Fibroblast of lung (primary cell): ENCODE measurements around the gene TMEM242. TPM values are rescaled to one million over a fixed set of nuclear protein-coding genes. Genes with fewer than 3 reads are reported as not detected.

Experiments
- DNase-seq, 2 donors: peaks; one replicate each; pipeline versions ENCODE4 v3.0.0 to v3.0.0-alpha.2; 2010; ENCODE audit warnings: low read depth in 2 of 2
- H2AFZ ChIP-seq: 2 replicates; pipeline ENCODE4 v1.5.1; 2012; ENCODE audit warnings: low read length, control low read depth, inconsistent platforms
- H3K27ac ChIP-seq: 2 replicates; pipeline ENCODE4 v1.5.1; 2011; ENCODE audit warnings: low read length, control low read depth; ENCODE audit not compliant: insufficient read depth
- H3K27me3 ChIP-seq: 2 replicates; pipeline ENCODE4 v1.5.1; 2011; ENCODE audit warnings: mild to moderate bottlenecking, low read length; ENCODE audit not compliant: control insufficient read depth, insufficient read depth
- H3K36me3 ChIP-seq: 2 replicates; pipeline ENCODE4 v1.5.1; 2011; ENCODE audit warnings: low read length; ENCODE audit not compliant: control insufficient read depth, insufficient read depth
- H3K4me1 ChIP-seq: 2 replicates; pipeline ENCODE4 v1.5.1; 2011; ENCODE audit warnings: low read length; ENCODE audit not compliant: control insufficient read depth, insufficient read depth; ENCODE audit errors: extremely low read depth
- H3K4me2 ChIP-seq: 2 replicates; pipeline ENCODE4 v1.5.1; 2011; ENCODE audit warnings: low read length, control low read depth; ENCODE audit not compliant: insufficient read depth; ENCODE audit errors: extremely low read depth
- H3K4me3 ChIP-seq, 4 experiments: fragments of 200-600 bp in 1 of 4; sonication (generic) in 1 of 4; replicated peaks in 1 of 4; 2 replicates each; pipeline ENCODE4 v1.5.1; 2011 to 2016; ENCODE audit warnings: low read length in 4 of 4, low read depth in 3 of 4, mild to moderate bottlenecking in 3 of 4, control low read depth in 2 of 4, inconsistent platforms in 1 of 4, mixed read lengths in 1 of 4; ENCODE audit not compliant: insufficient read depth in 1 of 4; ENCODE audit errors: control extremely low read depth in 1 of 4
- H3K79me2 ChIP-seq: 2 replicates; pipeline ENCODE4 v1.5.1; 2012; ENCODE audit warnings: mild to moderate bottlenecking, low read length, inconsistent platforms; ENCODE audit not compliant: control insufficient read depth, insufficient read depth
- H3K9ac ChIP-seq: 2 replicates; pipeline ENCODE4 v1.5.1; 2011; ENCODE audit warnings: mild to moderate bottlenecking, low read length, control low read depth; ENCODE audit not compliant: insufficient read depth
- H3K9me3 ChIP-seq: 2 replicates; pipeline ENCODE4 v1.5.1; 2012; ENCODE audit warnings: low read depth, low read length; ENCODE audit not compliant: control insufficient read depth, insufficient read depth
- H4K20me1 ChIP-seq: 2 replicates; pipeline ENCODE4 v1.5.1; 2011; ENCODE audit warnings: low read length; ENCODE audit not compliant: control insufficient read depth, insufficient read depth; ENCODE audit errors: extremely low read depth
- EZH2 ChIP-seq: IDR thresholded peaks from 2 replicates; pipeline ENCODE4 v1.5.1; 2012; ENCODE audit warnings: low read length, control low read depth, mild to moderate bottlenecking; ENCODE audit errors: missing control alignments
- polyA plus RNA-seq, 2 donors: library from polyadenylated mRNA; depleted of rRNA in 1 of 2; stranded (reverse) in 1 of 2; unstranded in 1 of 2; fragments of >200 nt; gene quantifications; 2 replicates each; pipeline ENCODE4 v1.2.1, GENCODE V29; 2011 to 2012; ENCODE audit warnings: missing spikeins in 1 of 2
- total RNA-seq: library from RNA; depleted of rRNA; stranded (reverse); fragments of >200 nt; gene quantifications from 2 replicates; pipeline ENCODE4 v1.2.1, GENCODE V29; 2014
- TF ChIP-seq, protein P1 (sequence below), 2 donors: IDR thresholded peaks in 1 of 2; conservative IDR thresholded peaks in 1 of 2; 1 replicate in 1 of 2; 2 replicates in 1 of 2; pipeline ENCODE4 v1.5.1; 2011 to 2012; ENCODE audit warnings: low read length in 2 of 2, control low read depth in 1 of 2, inconsistent platforms in 1 of 2, low read depth in 1 of 2, mild to moderate bottlenecking in 1 of 2

Gene TMEM242
- total and polyA plus RNA-seq, 2 donors (not counting 1 experiment from before 2014, with no cell fraction given) = 7.3 to 7.8 TPM

GRCh38 chr6:157280157-157280556 lies 43.2 kb downstream of the TMEM242 start:
- no peak overlapping the region for H3K4me3 ChIP-seq
- no peaks in the 10 kb centered on the region for H3K79me2 ChIP-seq
- H3K27me3 ChIP-seq = no peaks in the 10 kb centered on the region
- no peak overlapping the region for H3K4me2 ChIP-seq
- H3K9ac ChIP-seq = no peak overlapping the region
- H2AFZ ChIP-seq = no peak overlapping the region
- no peaks in the 10 kb centered on the region for H3K36me3 ChIP-seq
- H4K20me1 ChIP-seq = no peaks in the 10 kb centered on the region
- peaks cover 1% of the 10 kb centered on the region for H3K4me1 ChIP-seq
- no peaks in the 10 kb centered on the region for H3K9me3 ChIP-seq
- no peak for DNase-seq
- H3K27ac ChIP-seq = no peak overlapping the region
- TF ChIP-seq, protein P1, sequence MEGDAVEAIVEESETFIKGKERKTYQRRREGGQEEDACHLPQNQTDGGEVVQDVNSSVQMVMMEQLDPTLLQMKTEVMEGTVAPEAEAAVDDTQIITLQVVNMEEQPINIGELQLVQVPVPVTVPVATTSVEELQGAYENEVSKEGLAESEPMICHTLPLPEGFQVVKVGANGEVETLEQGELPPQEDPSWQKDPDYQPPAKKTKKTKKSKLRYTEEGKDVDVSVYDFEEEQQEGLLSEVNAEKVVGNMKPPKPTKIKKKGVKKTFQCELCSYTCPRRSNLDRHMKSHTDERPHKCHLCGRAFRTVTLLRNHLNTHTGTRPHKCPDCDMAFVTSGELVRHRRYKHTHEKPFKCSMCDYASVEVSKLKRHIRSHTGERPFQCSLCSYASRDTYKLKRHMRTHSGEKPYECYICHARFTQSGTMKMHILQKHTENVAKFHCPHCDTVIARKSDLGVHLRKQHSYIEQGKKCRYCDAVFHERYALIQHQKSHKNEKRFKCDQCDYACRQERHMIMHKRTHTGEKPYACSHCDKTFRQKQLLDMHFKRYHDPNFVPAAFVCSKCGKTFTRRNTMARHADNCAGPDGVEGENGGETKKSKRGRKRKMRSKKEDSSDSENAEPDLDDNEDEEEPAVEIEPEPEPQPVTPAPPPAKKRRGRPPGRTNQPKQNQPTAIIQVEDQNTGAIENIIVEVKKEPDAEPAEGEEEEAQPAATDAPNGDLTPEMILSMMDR (conservative IDR thresholded peaks at IDR 0.05 in 1 of 2, IDR thresholded peaks at IDR 0.05 in 1 of 2; ENCODE audit: low read depth in 1 of 2, low read length in 2 of 2) = no peak
- TF ChIP-seq EZH2 = no peak

DNA sequence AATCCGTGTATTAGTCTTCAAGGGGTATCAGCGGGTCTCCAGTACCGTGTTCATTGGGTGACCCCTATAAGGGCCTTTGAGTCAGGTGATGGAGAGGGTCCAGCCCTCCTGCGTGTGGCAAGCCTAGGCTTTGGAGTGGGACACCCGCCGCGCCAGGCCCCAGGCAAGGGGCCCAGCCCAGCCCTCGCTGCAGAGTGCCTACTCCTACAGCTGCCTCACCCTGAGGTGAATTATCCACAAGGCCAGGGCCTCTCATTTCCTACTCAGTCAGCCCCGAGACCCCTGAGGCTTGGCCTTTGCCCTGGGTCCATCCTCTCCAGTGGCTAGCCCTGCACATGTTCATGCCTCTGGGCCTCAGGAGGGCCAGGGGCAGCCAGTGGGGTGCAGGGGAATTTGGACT lies 45.1 kb downstream of the TMEM242 start:
- Histone ChIP-seq H3K27me3 (no peaks in the 10 kb centered on the region), H3K4me3 (no peak overlapping the region), H3K4me2 (no peak overlapping the region), H3K9ac (no peak overlapping the region), H3K4me1 (peaks cover 2% of the 10 kb centered on the region), H3K27ac (no peak overlapping the region), H3K79me2 (no peaks in the 10 kb centered on the region), H3K9me3 (no peaks in the 10 kb centered on the region), H4K20me1 (no peaks in the 10 kb centered on the region), H3K36me3 (no peaks in the 10 kb centered on the region), H2AFZ (no peak overlapping the region)
- no peak for DNase-seq
- TF ChIP-seq, protein P1 (conservative IDR thresholded peaks at IDR 0.05 in 1 of 2, IDR thresholded peaks at IDR 0.05 in 1 of 2; ENCODE audit: low read depth in 1 of 2, low read length in 2 of 2) = no peak
- TF ChIP-seq EZH2 = no peak

- Histone ChIP-seq H4K20me1 (no peaks in the 10 kb centered on the region), H3K9ac (no peak overlapping the region), H3K4me3 (no peak overlapping the region), H3K27me3 (no peaks in the 10 kb centered on the region), H2AFZ (no peak overlapping the region), H3K4me1 (peaks cover 2% of the 10 kb centered on the region), H3K4me2 (no peak overlapping the region), H3K9me3 (no peaks in the 10 kb centered on the region), H3K36me3 (no peaks in the 10 kb centered on the region), H3K27ac (no peak overlapping the region), H3K79me2 (no peaks in the 10 kb centered on the region)
- no peak for TF ChIP-seq EZH2
- TF ChIP-seq, protein P1 (conservative IDR thresholded peaks at IDR 0.05 in 1 of 2, IDR thresholded peaks at IDR 0.05 in 1 of 2; ENCODE audit: low read depth in 1 of 2, low read length in 2 of 2) = no peak
- DNase-seq = no peak
Observed at GRCh38 chr6:157276731-157277130, 46.6 kb downstream of the TMEM242 start.
